DND-41 (cell line): ENCODE measurements around the gene PTPRD.

Experiments used
- ATAC-seq: fragments of 200-7000 bp; cut with Tn5 transposase; 3 replicates; pipeline ENCODE4 v1.9.1; 2021; ENCODE audit warnings: low read depth; ENCODE audit not compliant: insufficient read depth
- DNase-seq: peaks from one replicate; pipeline ENCODE4 v3.0.0-alpha.2; 2020
- H2AFZ ChIP-seq: 2 replicates; pipeline ENCODE4 v1.6.0; 2012; ENCODE audit warnings: low read depth, low read length
- H3K27ac ChIP-seq: 2 replicates; pipeline ENCODE4 v1.5.1; 2012; ENCODE audit warnings: low read length, inconsistent platforms
- H3K27me3 ChIP-seq: fragments of 200-600 bp; sonication (generic); 2 replicates; pipeline ENCODE4 v1.6.0; 2012; ENCODE audit warnings: low read length, mild to moderate bottlenecking, inconsistent platforms; ENCODE audit not compliant: insufficient read depth, poor library complexity
- H3K36me3 ChIP-seq: 2 replicates; pipeline ENCODE4 v1.5.1; 2012; ENCODE audit warnings: low read length, inconsistent platforms; ENCODE audit not compliant: insufficient read depth
- H3K4me1 ChIP-seq: 2 replicates; pipeline ENCODE4 v1.5.1; 2012; ENCODE audit warnings: mild to moderate bottlenecking, low read length; ENCODE audit not compliant: insufficient read depth
- H3K4me2 ChIP-seq: 2 replicates; pipeline ENCODE4 v1.6.0; 2012; ENCODE audit warnings: mild to moderate bottlenecking, moderate library complexity, low read length, inconsistent platforms; ENCODE audit not compliant: insufficient read depth
- H3K4me3 ChIP-seq, 2 experiments: fragments of 200-600 bp in 1 of 2; shearing (Covaris generic) in 1 of 2; 2 replicates each; pipeline ENCODE4 v1.5.1; 2012 to 2016; ENCODE audit warnings: inconsistent platforms in 2 of 2, low read length in 2 of 2, mild to moderate bottlenecking in 2 of 2, low read depth in 1 of 2, moderate library complexity in 1 of 2
- H3K79me2 ChIP-seq: 2 replicates; pipeline ENCODE4 v1.6.0; 2012; ENCODE audit warnings: low read length, inconsistent platforms; ENCODE audit not compliant: insufficient read depth
- H3K9ac ChIP-seq: 2 replicates; pipeline ENCODE4 v1.6.0; 2012; ENCODE audit warnings: low read depth, mild to moderate bottlenecking, inconsistent platforms, low read length, moderate library complexity
- H3K9me3 ChIP-seq: 2 replicates; pipeline ENCODE4 v1.5.1; 2012; ENCODE audit warnings: low read length, moderate library complexity, mild to moderate bottlenecking, inconsistent platforms; ENCODE audit not compliant: insufficient read depth, severe bottlenecking
- H4K20me1 ChIP-seq: 2 replicates; pipeline ENCODE4 v1.6.0; 2012; ENCODE audit warnings: low read length; ENCODE audit not compliant: insufficient read depth
- EZH2 ChIP-seq: IDR thresholded peaks from 3 replicates; pipeline ENCODE4 v1.6.1; 2012; ENCODE audit warnings: borderline replicate concordance, low read depth, mild to moderate bottlenecking, moderate library complexity, low read length, inconsistent platforms; ENCODE audit not compliant: severe bottlenecking
- TF ChIP-seq, protein P1 (sequence below): IDR thresholded peaks from 2 replicates; pipeline ENCODE4 v1.5.1; 2012; ENCODE audit warnings: borderline replicate concordance, low read length, moderate library complexity, mild to moderate bottlenecking; ENCODE audit not compliant: poor library complexity, severe bottlenecking; ENCODE audit errors: extremely low read depth

PTPRD gene

DNA sequence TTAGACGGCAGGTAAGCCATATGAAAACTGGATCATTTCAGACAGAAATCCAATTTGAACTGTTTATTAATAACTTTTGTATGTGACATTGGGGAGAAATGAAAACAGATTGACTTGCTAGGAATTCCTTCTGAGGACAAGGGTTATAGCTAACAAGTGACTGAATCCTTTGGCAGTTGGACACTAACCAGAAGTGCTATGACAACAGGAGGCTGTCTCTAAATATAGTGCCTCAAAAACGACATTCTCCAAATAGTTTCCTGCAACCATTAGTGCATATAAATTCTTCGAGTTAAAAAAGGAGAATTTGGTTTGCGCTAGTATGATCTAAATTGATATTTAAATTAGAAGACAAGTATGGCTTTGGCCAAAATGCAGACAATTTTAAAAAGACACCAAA, 338.6 kb downstream of the PTPRD start:
- TF ChIP-seq, protein P1, sequence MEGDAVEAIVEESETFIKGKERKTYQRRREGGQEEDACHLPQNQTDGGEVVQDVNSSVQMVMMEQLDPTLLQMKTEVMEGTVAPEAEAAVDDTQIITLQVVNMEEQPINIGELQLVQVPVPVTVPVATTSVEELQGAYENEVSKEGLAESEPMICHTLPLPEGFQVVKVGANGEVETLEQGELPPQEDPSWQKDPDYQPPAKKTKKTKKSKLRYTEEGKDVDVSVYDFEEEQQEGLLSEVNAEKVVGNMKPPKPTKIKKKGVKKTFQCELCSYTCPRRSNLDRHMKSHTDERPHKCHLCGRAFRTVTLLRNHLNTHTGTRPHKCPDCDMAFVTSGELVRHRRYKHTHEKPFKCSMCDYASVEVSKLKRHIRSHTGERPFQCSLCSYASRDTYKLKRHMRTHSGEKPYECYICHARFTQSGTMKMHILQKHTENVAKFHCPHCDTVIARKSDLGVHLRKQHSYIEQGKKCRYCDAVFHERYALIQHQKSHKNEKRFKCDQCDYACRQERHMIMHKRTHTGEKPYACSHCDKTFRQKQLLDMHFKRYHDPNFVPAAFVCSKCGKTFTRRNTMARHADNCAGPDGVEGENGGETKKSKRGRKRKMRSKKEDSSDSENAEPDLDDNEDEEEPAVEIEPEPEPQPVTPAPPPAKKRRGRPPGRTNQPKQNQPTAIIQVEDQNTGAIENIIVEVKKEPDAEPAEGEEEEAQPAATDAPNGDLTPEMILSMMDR = no peak
- no peak for TF ChIP-seq EZH2
- no peak overlapping the region for H3K4me2 ChIP-seq
- no peaks in the 10 kb centered on the region for H3K9me3 ChIP-seq
- H3K36me3 ChIP-seq = no peaks in the 10 kb centered on the region
- H4K20me1 ChIP-seq = no peaks in the 10 kb centered on the region
- no peak overlapping the region for H3K27ac ChIP-seq
- H3K4me1 ChIP-seq = no peaks in the 10 kb centered on the region
- ATAC-seq (no peak), DNase-seq (no peak)
- no peaks in the 10 kb centered on the region for H3K79me2 ChIP-seq
- H2AFZ ChIP-seq = no peak overlapping the region
- H3K9ac ChIP-seq = no peak overlapping the region
- no peaks in the 10 kb centered on the region for H3K27me3 ChIP-seq
- no peak overlapping the region for H3K4me3 ChIP-seq

DNA sequence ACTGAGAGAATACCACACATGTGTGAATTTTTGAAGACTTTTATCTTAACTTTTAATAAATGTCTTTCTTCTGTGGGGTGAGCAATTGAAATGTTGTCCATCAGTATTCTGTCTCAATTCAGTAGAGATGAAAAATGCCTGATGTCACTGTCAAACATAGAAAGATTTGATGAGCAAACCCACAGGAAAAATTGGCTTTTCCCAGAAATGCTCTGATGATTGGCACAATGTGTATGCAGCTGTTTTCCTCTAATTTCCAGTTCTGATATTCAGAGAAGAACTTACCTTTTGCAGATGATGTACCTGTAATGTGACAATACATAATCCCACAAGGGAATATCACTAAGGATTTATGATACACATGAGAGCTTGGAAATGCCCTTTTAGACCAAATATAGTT, 340.0 kb downstream of the PTPRD start:
- Histone ChIP-seq H3K9me3 (no peaks in the 10 kb centered on the region), H2AFZ (no peak overlapping the region), H3K27me3 (no peaks in the 10 kb centered on the region), H3K4me3 (no peak overlapping the region), H3K27ac (no peak overlapping the region), H4K20me1 (no peaks in the 10 kb centered on the region), H3K36me3 (no peaks in the 10 kb centered on the region), H3K4me2 (no peak overlapping the region), H3K9ac (no peak overlapping the region), H3K79me2 (no peaks in the 10 kb centered on the region), H3K4me1 (no peaks in the 10 kb centered on the region)
- ATAC-seq = no peak
- no peak for DNase-seq
- no peak for TF ChIP-seq EZH2
- TF ChIP-seq, protein P1 = no peak

DNA sequence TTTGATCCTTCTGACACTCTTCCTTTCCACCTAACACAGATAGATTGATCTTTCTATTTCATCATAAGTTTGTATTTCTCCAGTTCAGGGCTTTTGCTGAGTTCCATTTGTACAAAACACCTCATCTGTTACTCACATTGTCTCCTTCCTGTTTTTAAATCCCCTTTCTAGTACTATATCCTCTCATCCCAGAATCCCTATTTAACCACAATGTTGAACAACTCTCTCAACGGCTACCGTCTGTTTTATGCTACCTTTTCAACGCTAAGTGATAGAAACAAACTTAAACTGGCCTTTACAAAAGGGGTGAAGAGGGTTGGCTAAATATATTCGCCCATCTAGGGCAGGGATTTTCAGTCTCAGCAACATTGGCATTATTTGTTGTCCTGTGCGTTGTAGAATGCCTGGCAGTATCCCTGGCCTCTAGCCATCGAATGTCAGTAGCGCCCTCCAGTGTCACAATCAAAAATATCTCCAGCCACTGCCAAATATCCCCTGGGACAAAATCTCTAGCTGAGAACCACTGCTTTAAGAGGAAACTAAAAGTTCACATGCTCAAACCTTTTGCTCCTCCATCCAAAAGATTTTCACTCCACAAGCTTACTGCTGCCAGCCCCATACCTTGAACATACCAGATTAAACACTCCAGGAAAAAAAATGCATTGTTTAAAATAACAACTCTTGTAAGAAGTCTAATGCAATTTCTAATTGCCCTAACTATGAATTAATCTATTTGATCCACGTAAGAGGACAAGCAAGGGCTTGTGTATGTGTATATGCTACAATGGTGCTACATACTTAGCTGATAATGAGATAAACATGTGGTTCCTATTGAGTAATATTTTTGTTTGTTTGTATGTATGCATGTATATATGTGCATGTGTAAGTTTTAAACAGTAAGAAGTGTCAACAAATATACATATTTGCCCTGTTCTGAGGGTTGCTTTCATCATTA, 344.0 kb downstream of the PTPRD start:
- Histone ChIP-seq H4K20me1 (no peaks in the 10 kb centered on the region), H3K4me1 (no peaks in the 10 kb centered on the region), H3K27me3 (no peaks in the 10 kb centered on the region), H3K79me2 (no peaks in the 10 kb centered on the region), H2AFZ (no peak overlapping the region), H3K27ac (no peak overlapping the region), H3K4me3 (no peak overlapping the region), H3K9me3 (no peaks in the 10 kb centered on the region), H3K36me3 (no peaks in the 10 kb centered on the region), H3K9ac (no peak overlapping the region), H3K4me2 (no peak overlapping the region)
- ATAC-seq (no peak), DNase-seq (no peak)
- TF ChIP-seq, protein P1 = peak; percentile 43
- no peak for TF ChIP-seq EZH2
